DOHH2 (cell line): ENCODE measurements around the gene POLR2A.
"Not testable (repeated sequence)": the region's sequence is repeated elsewhere in the genome, so short reads cannot be mapped to it uniquely, and the experiment has no call there.

ENCODE experiments used
- CTCF ChIP-seq: fragments of 200-600 bp; sonication (generic); IDR thresholded peaks from one replicate; pipeline ENCODE4 v1.5.1; 2014; ENCODE audit warnings: antibody characterized with exemption, mild to moderate bottlenecking, low read depth, low read length; ENCODE audit not compliant: poor library complexity, severe bottlenecking
- EZH2phosphoT487 ChIP-seq: fragments of 200-600 bp; sonication (generic); IDR thresholded peaks from 2 replicates; pipeline ENCODE4 v1.6.1; 2017; ENCODE audit warnings: borderline replicate concordance, mild to moderate bottlenecking, antibody characterized with exemption, low read length, moderate library complexity, mixed read lengths

DNA sequence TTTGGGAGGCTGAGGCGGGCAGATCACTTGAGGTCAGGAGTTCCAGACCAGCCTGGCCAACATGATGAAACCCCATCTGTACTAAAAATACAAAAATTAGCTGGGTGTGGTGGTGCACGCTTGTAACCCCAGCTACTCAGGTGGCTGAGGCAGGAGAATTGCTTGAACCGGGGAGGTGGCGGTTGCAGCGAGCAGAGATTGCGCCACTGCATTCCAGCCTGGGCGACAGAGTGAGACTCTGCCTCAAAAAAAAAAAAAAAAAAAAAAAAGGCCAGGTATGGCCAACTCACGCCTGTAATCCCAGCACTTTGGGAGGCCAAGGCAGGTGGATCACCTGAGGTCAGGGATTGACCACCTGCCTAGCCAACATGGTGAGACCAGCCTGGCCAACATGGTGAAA lies 9.4 kb upstream of the POLR2A start:
- not testable (repeated sequence) for TF ChIP-seq EZH2phosphoT487, CTCF
